CD4-positive, alpha-beta memory T cell (primary cell): Measurements from ENCODE around the gene FGFR2. TPM values are rescaled to one million over a fixed set of nuclear protein-coding genes. Genes with fewer than 3 reads are reported as not detected.

Experiments used
- CTCF ChIA-PET: fragments of 350-600 bp; sonication (Branson Sonifier 250); formaldehyde crosslinking; loops from one replicate; lab custom pipeline; 2021; ENCODE audit warnings: inconsistent platforms; ENCODE audit not compliant: partially characterized antibody; lab: Charles Lee
- POLR2A ChIA-PET: fragments of 350-600 bp; sonication (Branson Sonifier 250); formaldehyde crosslinking; loops from one replicate; lab custom pipeline; 2021; ENCODE audit not compliant: partially characterized antibody; lab: Charles Lee
- DNase-seq, 5 donors: peaks; one replicate each; pipeline versions ENCODE4 v3.0.0 to v3.0.0-alpha.2; 2020 to 2022; ENCODE audit warnings: mixed read lengths in 1 of 5
- H3K27ac ChIP-seq: one replicate; pipeline ENCODE4 v1.7.0; 2013; ENCODE audit warnings: low read depth, low read length
- H3K27me3 ChIP-seq: 2 replicates; pipeline ENCODE4 v1.7.0; 2013; ENCODE audit warnings: mild to moderate bottlenecking, low read length, moderate library complexity; ENCODE audit not compliant: insufficient read depth
- H3K36me3 ChIP-seq: 2 replicates; pipeline ENCODE4 v1.7.0; 2013; ENCODE audit warnings: mild to moderate bottlenecking, low read length, moderate library complexity; ENCODE audit not compliant: insufficient read depth
- H3K4me1 ChIP-seq: 2 replicates; pipeline ENCODE4 v1.7.0; 2013; ENCODE audit warnings: mild to moderate bottlenecking, low read length, moderate library complexity; ENCODE audit not compliant: insufficient read depth
- H3K4me3 ChIP-seq, 2 donors: one replicate each; pipeline ENCODE4 v1.7.0; 2013; ENCODE audit warnings: low read length in 2 of 2, mild to moderate bottlenecking in 1 of 2
- H3K9me3 ChIP-seq, 2 donors: one replicate each; pipeline ENCODE4 v1.7.0; 2013; ENCODE audit warnings: low read length in 2 of 2, control low read depth in 1 of 2; ENCODE audit not compliant: control insufficient read depth in 1 of 2
- H3K27ac Mint-ChIP-seq, 7 donors: one replicate each; pipeline ENCODE4 v1.8.0; 2020 to 2021; ENCODE audit warnings: mixed read lengths in 7 of 7, mild to moderate bottlenecking in 6 of 7, inconsistent platforms in 3 of 7, moderate library complexity in 3 of 7
- H3K27me3 Mint-ChIP-seq, 2 donors: one replicate each; pipeline ENCODE4 v1.8.0; 2020 to 2021; ENCODE audit warnings: mixed read lengths in 2 of 2
- H3K36me3 Mint-ChIP-seq, 2 donors: one replicate each; pipeline ENCODE4 v1.8.0; 2020 to 2021; ENCODE audit warnings: mixed read lengths in 2 of 2, inconsistent platforms in 1 of 2, mild to moderate bottlenecking in 1 of 2
- H3K4me1 Mint-ChIP-seq, 4 donors: one replicate each; pipeline ENCODE4 v1.8.0; 2020 to 2021; ENCODE audit warnings: mixed read lengths in 4 of 4, mild to moderate bottlenecking in 1 of 4
- H3K4me3 Mint-ChIP-seq, 8 donors: one replicate each; pipeline ENCODE4 v1.8.0; 2020 to 2021; ENCODE audit warnings: mixed read lengths in 8 of 8, mild to moderate bottlenecking in 7 of 8, moderate library complexity in 6 of 8, inconsistent platforms in 3 of 8
- H3K9me3 Mint-ChIP-seq, 8 donors: one replicate each; pipeline ENCODE4 v1.8.0; 2020 to 2021; ENCODE audit warnings: mixed read lengths in 8 of 8, mild to moderate bottlenecking in 5 of 8, inconsistent platforms in 3 of 8, moderate library complexity in 1 of 8
- intact Hi-C: fragments of 100-400 bp; cut with micrococcal nuclease; formaldehyde crosslinking; loops from one replicate; pipeline ENCODE4 v1.15.1; 2023
- polyA plus RNA-seq, 2 donors: library from polyadenylated mRNA; unstranded; fragments of 300-500 nt; fragmentation: Illumina TruSeq; gene quantifications; one replicate each; pipeline ENCODE4 v1.2.3, GENCODE V29; 2021
- total RNA-seq, 2 experiments: library from RNA; stranded (reverse); gene quantifications; one replicate each; pipeline ENCODE4 v1.2.3, GENCODE V29; 2021

Gene FGFR2
- total and polyA plus RNA-seq, 4 experiments from 2014 or later = 0.58 to 1.0 (median 0.90) TPM; not detected in 1

GRCh38 chr10:121609426-121610380 lies 11.5 kb upstream of the FGFR2 start:
- intact Hi-C loops = no loop called here
- Histone ChIP-seq H3K9me3 (no peaks in the 10 kb centered on the region), H3K4me1 (no peaks in the 10 kb centered on the region), H3K36me3 (no peaks in the 10 kb centered on the region), H3K27me3 (no peaks in the 10 kb centered on the region), H3K4me3 (no peak overlapping the region), H3K27ac (no peak overlapping the region)
- H3K4me3 Mint-ChIP-seq = peak overlapping the region in 2 of 8 donors; percentile 39 to 57
- peaks cover 0 to 2% (median 0%) of the 10 kb centered on the region in 8 donors for H3K9me3 Mint-ChIP-seq
- peaks cover 13 to 17% of the 10 kb centered on the region in 2 donors for H3K27me3 Mint-ChIP-seq
- H3K4me1 Mint-ChIP-seq = peaks cover 0 to 1% (median 0%) of the 10 kb centered on the region in 4 donors
- ChIA-PET POLR2A (no interaction called here), CTCF (interaction anchor here (1.9 kb wide), 1 partner anchor 661 kb away, joined by 11 read pairs; no protein-coding TSS in a partner anchor)
- no peak for DNase-seq
- H3K27ac Mint-ChIP-seq = peak overlapping the region in 1 of 7 donors; percentile 81
- H3K36me3 Mint-ChIP-seq = no peaks in the 10 kb centered on the region

GRCh38 chr10:121608469-121609190 lies 10.4 kb upstream of the FGFR2 start:
- Mint-ChIP-seq H3K4me3 (no peak overlapping the region), H3K4me1 (peaks cover 0 to 1% (median 0%) of the 10 kb centered on the region in 4 donors), H3K9me3 (peaks cover 0 to 2% (median 0%) of the 10 kb centered on the region in 8 donors), H3K27me3 (peaks cover 13 to 19% of the 10 kb centered on the region in 2 donors), H3K36me3 (no peaks in the 10 kb centered on the region), H3K27ac (no peak overlapping the region)
- no peaks in the 10 kb centered on the region for H3K36me3 ChIP-seq
- no peak overlapping the region for H3K27ac ChIP-seq
- no peak overlapping the region for H3K4me3 ChIP-seq
- POLR2A ChIA-PET = no interaction called here
- H3K9me3 ChIP-seq = no peaks in the 10 kb centered on the region
- no peaks in the 10 kb centered on the region for H3K27me3 ChIP-seq
- H3K4me1 ChIP-seq = no peaks in the 10 kb centered on the region
- intact Hi-C loops = no loop called here
- CTCF ChIA-PET = interaction anchor here (1.9 kb wide), 1 partner anchor 660 kb away, joined by 11 read pairs; no protein-coding TSS in a partner anchor
- DNase-seq = peak in 4 of 5 donors; percentile 6 to 22 (median 8)

- Histone ChIP-seq H3K27me3 (no peaks in the 10 kb centered on the region), H3K36me3 (no peaks in the 10 kb centered on the region), H3K27ac (no peak overlapping the region), H3K9me3 (no peaks in the 10 kb centered on the region), H3K4me3 (no peak overlapping the region), H3K4me1 (no peaks in the 10 kb centered on the region)
- POLR2A ChIA-PET = no interaction called here
- no peak overlapping the region for H3K4me3 Mint-ChIP-seq
- DNase-seq = no peak
- no peak overlapping the region for H3K27ac Mint-ChIP-seq
- peaks cover 12 to 19% of the 10 kb centered on the region in 2 donors for H3K27me3 Mint-ChIP-seq
- H3K36me3 Mint-ChIP-seq = no peaks in the 10 kb centered on the region
- intact Hi-C loops = no loop called here
- CTCF ChIA-PET = no interaction called here
- peaks cover 0 to 2% (median 0%) of the 10 kb centered on the region in 8 donors for H3K9me3 Mint-ChIP-seq
- peaks cover 0 to 1% (median 0%) of the 10 kb centered on the region in 4 donors for H3K4me1 Mint-ChIP-seq
Observed at GRCh38 chr10:121607310-121608055, 9.2 kb upstream of the FGFR2 start.

GRCh38 chr10:121605708-121606107 lies 7.5 kb upstream of the FGFR2 start:
- H3K36me3 Mint-ChIP-seq = no peaks in the 10 kb centered on the region
- Histone ChIP-seq H3K4me1 (no peaks in the 10 kb centered on the region), H3K36me3 (no peaks in the 10 kb centered on the region), H3K4me3 (no peak overlapping the region), H3K9me3 (no peaks in the 10 kb centered on the region), H3K27ac (no peak overlapping the region), H3K27me3 (no peaks in the 10 kb centered on the region)
- H3K4me1 Mint-ChIP-seq = peaks cover 0 to 1% (median 0%) of the 10 kb centered on the region in 4 donors
- H3K4me3 Mint-ChIP-seq = no peak overlapping the region
- H3K9me3 Mint-ChIP-seq = peaks cover 0 to 2% (median 0%) of the 10 kb centered on the region in 8 donors
- intact Hi-C loops = no loop called here
- H3K27me3 Mint-ChIP-seq = peaks cover 12 to 24% of the 10 kb centered on the region in 2 donors
- no peak for DNase-seq
- CTCF ChIA-PET = no interaction called here
- POLR2A ChIA-PET = no interaction called here
- H3K27ac Mint-ChIP-seq = no peak overlapping the region

- DNase-seq = no peak
Observed at GRCh38 chr10:121601458-121601857, 3.2 kb upstream of the FGFR2 start.

GRCh38 chr10:121600611-121601010 lies 2.4 kb upstream of the FGFR2 start:
- no peak overlapping the region for H3K4me3 ChIP-seq
- Mint-ChIP-seq H3K4me3 (no peak overlapping the region), H3K27me3 (peaks cover 22 to 30% of the 10 kb centered on the region in 2 donors), H3K4me1 (peaks cover 4 to 8% (median 6%) of the 10 kb centered on the region in 4 donors), H3K36me3 (no peaks in the 10 kb centered on the region), H3K9me3 (no peaks in the 10 kb centered on the region), H3K27ac (no peak overlapping the region)
- peaks cover 7% of the 10 kb centered on the region for H3K27me3 ChIP-seq
- H3K27ac ChIP-seq = no peak overlapping the region
- ChIA-PET POLR2A (no interaction called here), CTCF (no interaction called here)
- intact Hi-C loops = no loop called here
- H3K36me3 ChIP-seq = no peaks in the 10 kb centered on the region
- H3K4me1 ChIP-seq = peaks cover 3% of the 10 kb centered on the region
- DNase-seq = no peak
- no peaks in the 10 kb centered on the region for H3K9me3 ChIP-seq

More at GRCh38 chr10:121601458-121601857, 3.2 kb upstream of the FGFR2 start:
- H3K36me3 ChIP-seq = no peaks in the 10 kb centered on the region
- Mint-ChIP-seq H3K9me3 (no peaks in the 10 kb centered on the region), H3K4me1 (peaks cover 4 to 7% (median 6%) of the 10 kb centered on the region in 4 donors), H3K27ac (no peak overlapping the region), H3K4me3 (no peak overlapping the region), H3K36me3 (no peaks in the 10 kb centered on the region), H3K27me3 (peaks cover 14 to 28% of the 10 kb centered on the region in 2 donors)
- peaks cover 5% of the 10 kb centered on the region for H3K27me3 ChIP-seq
- no peak overlapping the region for H3K4me3 ChIP-seq
- no peak overlapping the region for H3K27ac ChIP-seq
- CTCF ChIA-PET = no interaction called here
- POLR2A ChIA-PET = no interaction called here
- intact Hi-C loops = no loop called here
- H3K9me3 ChIP-seq = no peaks in the 10 kb centered on the region
- H3K4me1 ChIP-seq = peaks cover 3% of the 10 kb centered on the region
